Measurements from ENCODE around the gene PSMA5.

GRCh38 chr1:109412551-109412950 is 13.7 kb downstream of the PSMA5 start:
- TF ChIP-seq EP300 (IDR thresholded peaks at IDR 0.05; ENCODE audit: borderline replicate concordance) (no peak), EGR1 (IDR thresholded peaks at IDR 0.05) (no peak), MAX (IDR thresholded peaks at IDR 0.05) (no peak), NFIC (IDR thresholded peaks at IDR 0.05) (no peak), RAD21 (IDR thresholded peaks at IDR 0.05; ENCODE audit: low read depth) (no peak), YY1 (IDR thresholded peaks at IDR 0.05; ENCODE audit: low read depth) (no peak), REST (IDR thresholded peaks at IDR 0.05; ENCODE audit: low read depth) (no peak), TAF1 (IDR thresholded peaks at IDR 0.05; ENCODE audit: low read depth) (no peak), CEBPB (IDR thresholded peaks at IDR 0.05) (no peak), TCF12 (IDR thresholded peaks at IDR 0.05; ENCODE audit: low read depth) (no peak), TEAD4 (IDR thresholded peaks at IDR 0.05) (no peak), FOXM1 (IDR thresholded peaks at IDR 0.05; ENCODE audit: borderline replicate concordance, low read depth) (no peak)
